Measurements from ENCODE around the gene SNX27. TPM values are rescaled to one million over a fixed set of nuclear protein-coding genes. Genes with fewer than 3 reads are reported as not detected.
A peak's percentile ranks its signal among the peaks of the same experiment; 100 is the strongest.

Gene SNX27
- total and polyA plus RNA-seq, 12 donors = 6.0 to 46.7 (median 24.1) TPM

- Histone ChIP-seq H3K4me3 (no peak overlapping the region), H3K4me1 (replicated peaks in 1 of 2) (peaks cover 7 to 25% of the 10 kb centered on the region in 2 donors), H3K36me3 (replicated peaks in 1 of 2) (no peaks in the 10 kb centered on the region), H3K9me3 (replicated peaks in 1 of 3) (no peaks in the 10 kb centered on the region), H3K27ac (peak overlapping the region in 3 of 5 donors; percentile 8 to 53 (median 8)), H3K27me3 (no peaks in the 10 kb centered on the region)
- TF ChIP-seq CTCF (IDR thresholded peaks at IDR 0.05) (no peak), POLR2A (IDR thresholded peaks at IDR 0.05) (no peak)
- peak in 1 of 7 donors; percentile 7 for DNase-seq
- intact Hi-C loops (cut with DNase I) = no loop called here
- 25 to 34% (median 28%) methylated on average over 5 of the region's 5 CpGs for WGBS, 4 donors
Measured at GRCh38 chr1:151565502-151566189, 46.2 kb upstream of the SNX27 start.

- WGBS, 4 donors = 70 to 75% (median 75%) methylated on average over 3 of the region's 3 CpGs
- no peaks in the 10 kb centered on the region for H3K9me3 ChIP-seq (replicated peaks in 1 of 3)
- intact Hi-C loops (cut with DNase I) = no loop called here
- peaks cover 0 to 1% of the 10 kb centered on the region in 2 donors for H3K36me3 ChIP-seq (replicated peaks in 1 of 2)
- H3K4me3 ChIP-seq = no peak overlapping the region
- H3K4me1 ChIP-seq (replicated peaks in 1 of 2) = peaks cover 7 to 25% of the 10 kb centered on the region in 2 donors
- TF ChIP-seq POLR2A (IDR thresholded peaks at IDR 0.05) (no peak), CTCF (IDR thresholded peaks at IDR 0.05) (no peak)
- DNase-seq = no peak
- H3K27ac ChIP-seq = no peak overlapping the region
- H3K27me3 ChIP-seq = no peaks in the 10 kb centered on the region
Measured at GRCh38 chr1:151568626-151569088, 43.2 kb upstream of the SNX27 start.

DNA sequence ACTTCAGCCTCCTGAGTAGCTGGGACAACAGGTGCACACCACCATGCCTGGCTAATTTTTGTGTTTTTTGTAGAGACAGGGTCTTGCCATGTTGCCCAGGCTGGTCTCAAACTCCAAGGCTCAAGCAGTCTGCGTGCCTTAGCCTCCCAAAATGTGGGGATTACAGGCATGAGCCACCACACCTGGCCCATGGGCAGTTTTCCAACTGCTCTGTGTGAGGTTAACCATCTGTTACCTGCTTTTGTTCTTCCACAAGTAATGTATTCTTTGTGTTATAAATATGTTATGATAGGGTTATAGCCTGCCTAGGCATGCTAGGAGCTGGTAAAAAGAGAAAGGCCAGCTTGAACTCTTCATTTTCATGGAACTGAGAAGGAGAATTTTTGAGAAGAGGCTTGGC is 41.0 kb upstream of the SNX27 start:
- H3K27me3 ChIP-seq = no peaks in the 10 kb centered on the region
- H3K4me3 ChIP-seq = no peak overlapping the region
- WGBS, 4 donors = 78 to 100% (median 97%) methylated on average over 1 of the region's 1 CpG
- intact Hi-C loops (cut with DNase I) = no loop called here
- peaks cover 7 to 19% of the 10 kb centered on the region in 2 donors for H3K4me1 ChIP-seq (replicated peaks in 1 of 2)
- peaks cover 0 to 4% of the 10 kb centered on the region in 2 donors for H3K36me3 ChIP-seq (replicated peaks in 1 of 2)
- no peaks in the 10 kb centered on the region for H3K9me3 ChIP-seq (replicated peaks in 1 of 3)
- peak overlapping the region in 1 of 5 donors; percentile 19 for H3K27ac ChIP-seq
- TF ChIP-seq CTCF (IDR thresholded peaks at IDR 0.05) = no peak
- no peak for TF ChIP-seq POLR2A (IDR thresholded peaks at IDR 0.05)
- no peak for DNase-seq

DNA sequence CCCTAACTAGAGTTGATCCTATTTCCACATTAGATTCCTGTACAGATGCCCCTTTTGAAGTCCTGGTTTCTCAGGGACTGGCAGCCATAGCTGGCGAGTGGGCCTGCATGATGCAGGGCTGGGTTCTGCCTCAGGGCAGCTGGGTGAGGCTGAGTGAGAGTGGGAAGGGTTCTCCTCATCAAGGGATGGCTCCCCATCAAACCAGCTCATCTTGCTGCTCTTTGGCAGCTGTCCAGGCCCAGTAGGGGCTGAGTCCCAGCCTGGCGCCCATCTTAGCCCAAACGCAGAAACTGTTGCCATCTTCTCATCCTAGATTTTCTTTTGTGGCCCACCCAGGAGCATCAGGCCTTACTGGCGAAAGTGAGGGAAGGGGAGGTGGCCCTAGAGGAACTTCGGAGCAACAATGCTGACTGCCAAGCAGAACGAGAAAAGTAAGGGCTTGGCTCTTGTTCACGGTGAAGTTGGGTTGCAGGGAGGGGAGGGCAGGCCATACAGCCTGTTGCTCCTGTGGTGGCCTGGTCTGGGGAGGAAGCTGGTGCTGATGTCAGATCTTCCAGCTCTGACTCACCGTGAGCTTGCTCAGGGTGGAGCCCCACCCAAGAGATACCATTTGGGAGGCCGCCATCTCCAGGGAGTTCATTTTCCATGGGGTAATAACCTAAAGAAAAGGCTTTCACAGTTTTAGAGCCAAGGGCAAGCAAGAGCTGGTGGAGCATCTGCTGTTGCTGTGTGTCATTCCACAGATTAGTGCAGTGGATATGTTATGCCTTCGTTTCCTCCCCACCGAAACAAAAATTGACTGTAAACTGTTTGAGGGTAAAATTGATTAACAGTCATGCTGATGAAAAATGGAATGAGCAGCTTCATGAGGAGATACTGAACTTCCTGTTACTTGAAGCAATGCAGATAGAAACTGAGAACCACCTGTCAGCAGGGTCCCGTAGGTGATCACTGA is 37.0 kb upstream of the SNX27 start:
- peak in 1 of 7 donors; percentile 29 for DNase-seq
- H3K4me3 ChIP-seq = no peak overlapping the region
- no peaks in the 10 kb centered on the region for H3K27me3 ChIP-seq
- H3K4me1 ChIP-seq (replicated peaks in 1 of 2) = peaks cover 4% of the 10 kb centered on the region in 2 donors
- TF ChIP-seq CTCF (IDR thresholded peaks at IDR 0.05) = no peak
- TF ChIP-seq POLR2A (IDR thresholded peaks at IDR 0.05) = no peak
- WGBS, 4 donors = 86 to 97% (median 90%) methylated on average over 10 to 12 of the region's 12 CpGs
- H3K36me3 ChIP-seq (replicated peaks in 1 of 2) = peaks cover 0 to 9% of the 10 kb centered on the region in 2 donors
- no peaks in the 10 kb centered on the region for H3K9me3 ChIP-seq (replicated peaks in 1 of 3)
- intact Hi-C loops (cut with DNase I) = no loop called here
- H3K27ac ChIP-seq = no peak overlapping the region
